Measurements from ENCODE around the gene C16orf78. TPM values are rescaled to one million over a fixed set of nuclear protein-coding genes. Genes with fewer than 3 reads are reported as not detected.

Gene C16orf78
- polyA plus RNA-seq, 3 donors from 2014 or later = not detected

DNA sequence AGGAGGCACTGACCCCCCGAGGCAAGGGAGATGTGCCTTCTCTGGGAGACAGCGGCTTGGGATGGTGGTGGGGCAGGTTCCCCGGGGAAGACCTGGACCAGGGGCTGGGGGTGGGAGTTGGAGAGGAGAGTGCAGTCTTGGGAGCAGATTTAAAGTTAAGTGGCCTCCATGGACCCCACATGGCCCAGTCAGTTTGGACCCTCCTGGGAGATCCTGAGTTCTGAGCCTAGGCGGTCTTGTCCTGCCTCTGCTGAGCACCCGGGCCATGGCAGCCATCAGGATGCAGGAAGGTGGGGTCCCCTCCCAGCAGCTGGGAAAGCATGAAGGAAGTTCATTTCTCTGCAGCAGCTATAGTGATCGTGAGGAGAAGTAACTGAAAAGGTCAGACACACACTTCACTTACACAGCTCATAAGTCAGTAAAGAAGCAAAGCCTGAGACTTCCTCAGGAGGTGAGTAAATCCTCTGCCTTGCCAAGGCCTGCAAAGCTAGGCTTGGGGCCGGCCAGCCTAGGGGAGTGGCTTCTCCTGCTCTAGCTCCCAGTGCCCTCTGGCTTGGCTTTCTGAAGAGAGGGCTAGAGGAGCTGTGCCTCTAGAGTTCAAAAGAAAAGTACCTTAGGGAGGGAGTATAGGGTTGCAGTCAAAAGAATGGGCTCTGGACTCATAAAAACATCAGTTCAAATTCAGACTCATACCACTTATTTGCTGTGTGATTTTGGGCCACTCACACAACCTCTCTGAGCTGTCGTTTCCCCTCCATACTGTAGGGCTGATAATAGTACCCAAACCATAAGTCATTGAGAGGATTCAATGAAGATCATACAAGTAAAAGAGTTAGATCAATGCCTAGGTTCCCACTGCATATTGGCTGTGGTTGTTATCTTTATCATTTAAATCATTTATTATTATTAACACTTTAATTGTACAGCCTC lies 31.0 kb upstream of the C16orf78 start:
- no peak overlapping the region for H3K27ac Mint-ChIP-seq
- DNase-seq = no peak
- H3K9me3 Mint-ChIP-seq = no peaks in the 10 kb centered on the region
- H3K27me3 Mint-ChIP-seq (ENCODE audit: low read depth in 3 of 3) = peaks cover 2 to 4% (median 3%) of the 10 kb centered on the region in 3 donors
- no peak overlapping the region for H3K4me3 Mint-ChIP-seq
- H3K36me3 Mint-ChIP-seq = no peaks in the 10 kb centered on the region
- H3K4me1 Mint-ChIP-seq = no peaks in the 10 kb centered on the region

DNA sequence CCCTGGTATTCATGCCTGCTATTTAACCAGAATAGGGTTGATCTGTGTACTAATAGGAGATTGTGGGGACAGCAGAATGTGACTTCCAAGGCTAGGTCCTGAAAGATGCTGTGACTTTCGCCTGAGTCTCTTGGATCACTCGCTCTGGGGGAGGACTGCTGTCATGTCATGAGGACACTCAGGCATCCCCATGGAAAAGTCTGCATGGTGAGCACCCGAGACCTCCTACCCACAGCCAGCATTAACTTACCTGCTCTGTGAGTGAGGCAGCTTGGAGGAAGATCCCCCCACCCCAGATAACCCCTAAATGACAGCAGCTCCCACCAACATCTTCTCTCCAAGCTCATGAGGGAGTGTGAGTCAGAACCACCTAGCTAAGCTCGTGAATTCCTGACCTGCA lies 30.3 kb upstream of the C16orf78 start:
- Mint-ChIP-seq H3K27ac (no peak overlapping the region), H3K9me3 (no peaks in the 10 kb centered on the region), H3K4me3 (no peak overlapping the region), H3K36me3 (no peaks in the 10 kb centered on the region), H3K4me1 (no peaks in the 10 kb centered on the region), H3K27me3 (ENCODE audit: low read depth in 3 of 3) (peaks cover 2 to 4% (median 3%) of the 10 kb centered on the region in 3 donors)
- no peak for DNase-seq

DNA sequence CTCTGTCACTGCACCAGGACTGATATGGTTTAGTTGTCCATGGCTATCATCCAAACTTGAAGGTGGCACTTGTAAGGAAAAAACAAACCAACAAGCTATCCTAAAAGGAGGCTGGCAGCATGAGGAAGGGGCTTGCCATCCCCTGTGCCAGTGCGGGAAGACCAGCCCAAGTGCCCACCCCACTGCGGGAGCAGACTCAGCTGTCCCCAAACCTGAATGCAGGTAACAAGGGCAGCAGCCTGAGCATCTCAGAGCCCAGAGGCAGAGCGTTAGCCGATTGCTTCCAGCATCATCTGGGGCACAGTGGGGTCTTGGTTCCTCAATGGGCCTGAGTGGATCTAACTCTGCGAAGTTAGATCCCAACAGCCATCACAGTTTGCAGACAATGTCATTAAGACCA lies 29.2 kb upstream of the C16orf78 start:
- Mint-ChIP-seq H3K4me1 (no peaks in the 10 kb centered on the region), H3K4me3 (no peak overlapping the region), H3K27me3 (ENCODE audit: low read depth in 3 of 3) (peaks cover 2 to 4% (median 3%) of the 10 kb centered on the region in 3 donors), H3K9me3 (no peaks in the 10 kb centered on the region), H3K27ac (no peak overlapping the region), H3K36me3 (no peaks in the 10 kb centered on the region)
- DNase-seq = no peak

DNA sequence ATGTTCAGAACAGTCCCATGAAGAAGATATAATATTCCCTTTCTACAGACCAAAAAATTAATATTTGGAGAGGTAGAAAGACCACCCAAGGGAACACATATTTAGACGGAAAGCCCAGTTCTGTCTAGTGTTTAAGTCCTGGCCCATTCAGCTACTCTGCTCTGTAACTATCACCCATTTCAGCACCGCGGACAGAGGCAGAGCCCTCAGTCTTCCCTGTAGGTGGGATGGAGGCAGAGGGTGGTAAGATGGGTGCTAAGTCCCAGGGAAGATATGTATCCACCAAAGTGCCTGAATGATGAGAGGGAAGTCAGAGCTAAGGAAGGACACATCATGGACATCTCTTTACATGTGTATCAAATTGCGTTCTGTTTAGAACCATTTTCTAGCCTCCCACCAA lies 27.8 kb upstream of the C16orf78 start:
- H3K36me3 Mint-ChIP-seq = no peaks in the 10 kb centered on the region
- no peak for DNase-seq
- H3K4me3 Mint-ChIP-seq = no peak overlapping the region
- no peaks in the 10 kb centered on the region for H3K9me3 Mint-ChIP-seq
- peaks cover 3 to 4% (median 4%) of the 10 kb centered on the region in 3 donors for H3K27me3 Mint-ChIP-seq (ENCODE audit: low read depth in 3 of 3)
- no peaks in the 10 kb centered on the region for H3K4me1 Mint-ChIP-seq
- H3K27ac Mint-ChIP-seq = no peak overlapping the region

DNA sequence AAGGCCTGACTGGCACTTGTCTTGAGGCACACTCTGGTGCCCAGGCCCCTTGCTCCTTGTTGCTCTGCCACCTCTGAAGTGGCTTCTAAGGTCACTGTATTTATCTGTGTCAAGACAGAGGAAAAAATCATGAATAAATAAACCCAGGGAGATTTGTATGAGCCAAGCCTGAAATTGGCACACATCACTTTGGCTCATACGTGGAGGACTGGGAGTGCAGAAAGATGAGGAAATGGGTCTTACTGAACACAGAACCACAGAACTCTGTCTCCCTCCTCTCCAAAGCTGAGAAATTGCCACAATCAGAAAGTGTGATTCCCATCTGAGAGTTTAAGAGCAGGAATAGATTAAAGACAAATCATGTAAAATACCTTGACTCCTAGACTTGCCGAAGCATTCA lies 27.1 kb upstream of the C16orf78 start:
- Mint-ChIP-seq H3K4me3 (no peak overlapping the region), H3K9me3 (no peaks in the 10 kb centered on the region), H3K36me3 (no peaks in the 10 kb centered on the region), H3K4me1 (no peaks in the 10 kb centered on the region), H3K27me3 (ENCODE audit: low read depth in 3 of 3) (peaks cover 3 to 5% (median 4%) of the 10 kb centered on the region in 3 donors), H3K27ac (no peak overlapping the region)
- no peak for DNase-seq

DNA sequence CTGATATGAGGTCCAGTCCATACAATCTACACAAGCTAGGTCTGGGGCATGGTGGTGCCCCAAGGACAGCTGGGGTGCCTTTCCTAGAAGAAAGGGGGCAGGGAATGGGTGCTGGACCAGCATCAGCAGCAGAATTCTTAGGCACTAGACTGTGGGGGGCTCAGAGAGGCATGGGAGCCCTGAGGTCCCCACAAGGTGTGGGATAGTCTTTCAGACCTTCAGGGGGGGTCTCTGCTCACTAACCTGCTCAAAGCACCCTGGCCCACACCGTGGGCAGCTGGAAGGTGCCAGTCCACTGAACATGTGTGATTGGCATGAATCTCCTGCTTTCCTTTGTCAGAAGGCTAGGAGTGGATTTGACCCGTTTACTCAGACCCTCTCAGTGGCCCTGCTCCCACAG lies 26.1 kb upstream of the C16orf78 start:
- no peak for DNase-seq
- peaks cover 0 to 6% (median 3%) of the 10 kb centered on the region in 3 donors for H3K27me3 Mint-ChIP-seq (ENCODE audit: low read depth in 3 of 3)
- no peak overlapping the region for H3K27ac Mint-ChIP-seq
- H3K36me3 Mint-ChIP-seq = no peaks in the 10 kb centered on the region
- H3K9me3 Mint-ChIP-seq = no peaks in the 10 kb centered on the region
- H3K4me1 Mint-ChIP-seq = no peaks in the 10 kb centered on the region
- H3K4me3 Mint-ChIP-seq = no peak overlapping the region

DNA sequence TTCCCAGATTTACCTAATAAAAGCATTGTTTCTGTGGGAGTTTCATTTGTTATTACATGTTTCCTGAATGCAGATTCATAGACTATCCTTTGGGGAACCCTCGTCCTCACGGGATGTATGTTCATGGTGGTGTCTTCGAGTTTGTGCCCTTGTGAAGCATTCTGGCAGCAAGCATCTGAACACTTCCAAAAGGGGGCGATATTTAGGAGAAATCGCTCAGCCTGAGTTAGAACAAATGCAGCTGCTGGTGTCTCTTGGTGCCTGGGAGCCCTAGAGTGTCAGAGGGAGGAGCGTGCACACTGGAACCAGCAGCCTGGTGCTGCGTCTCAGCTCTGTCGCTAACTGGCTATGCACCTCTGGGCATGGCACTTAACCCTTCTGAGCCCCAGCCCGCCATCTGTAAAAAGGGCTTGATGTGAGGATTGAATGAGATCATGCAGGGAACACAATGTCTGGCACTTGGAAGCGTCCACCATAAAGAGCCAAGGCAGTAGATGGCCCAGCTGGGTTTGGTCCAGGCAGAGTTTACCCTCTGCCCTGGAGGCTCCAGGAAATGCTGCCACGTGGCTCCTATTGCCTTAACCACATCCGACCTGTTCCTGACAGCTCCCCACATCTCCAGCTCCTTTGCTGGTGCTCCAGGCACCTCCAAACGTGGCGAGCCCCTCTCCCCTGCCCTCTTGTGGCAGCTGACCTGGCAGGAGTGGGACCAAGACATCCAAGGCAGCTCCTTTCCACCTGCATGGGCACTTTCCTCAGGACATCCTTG lies 25.0 kb upstream of the C16orf78 start:
- Mint-ChIP-seq H3K27ac (no peak overlapping the region), H3K36me3 (no peaks in the 10 kb centered on the region), H3K4me3 (no peak overlapping the region), H3K27me3 (ENCODE audit: low read depth in 3 of 3) (peaks cover 0 to 6% (median 6%) of the 10 kb centered on the region in 3 donors), H3K9me3 (no peaks in the 10 kb centered on the region), H3K4me1 (no peaks in the 10 kb centered on the region)
- no peak for DNase-seq

DNA sequence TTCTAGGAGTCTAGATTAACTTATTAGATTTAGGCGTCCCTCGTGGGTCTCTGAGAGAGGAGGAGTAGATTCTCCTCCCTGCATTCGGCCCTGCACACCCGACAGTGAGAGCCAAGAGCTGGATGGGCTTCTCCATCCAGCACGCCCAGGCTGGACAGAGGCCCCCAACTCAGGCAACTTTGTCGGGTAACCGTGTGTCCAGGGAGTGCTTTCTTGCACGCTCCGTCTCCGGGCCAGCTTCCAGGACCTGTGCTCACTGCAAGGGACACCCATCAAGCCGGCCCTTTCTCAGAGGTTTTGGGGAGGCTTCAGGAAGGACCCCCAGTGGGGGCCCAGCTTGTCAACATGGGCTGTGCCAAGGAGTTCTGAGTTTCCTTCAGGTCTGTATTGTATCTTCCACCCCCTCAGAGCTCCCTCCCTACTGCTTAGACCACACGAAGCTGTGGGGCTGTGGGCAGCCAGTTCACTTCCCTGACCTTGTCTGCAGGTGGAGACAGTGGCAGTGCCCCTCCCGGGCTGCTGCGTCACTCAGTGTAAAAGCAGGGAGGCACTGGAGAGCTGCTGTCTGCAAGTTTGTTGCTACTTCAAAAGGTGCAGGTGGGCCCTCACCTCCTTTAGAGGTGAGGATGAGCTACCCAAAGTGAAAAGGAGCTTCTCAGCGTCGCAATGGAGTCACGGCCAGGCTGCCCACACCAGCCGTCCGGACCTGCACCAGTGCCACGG lies 24.0 kb upstream of the C16orf78 start:
- Mint-ChIP-seq H3K27ac (no peak overlapping the region), H3K36me3 (no peaks in the 10 kb centered on the region), H3K9me3 (no peaks in the 10 kb centered on the region), H3K4me1 (no peaks in the 10 kb centered on the region), H3K27me3 (ENCODE audit: low read depth in 3 of 3) (peaks cover 0 to 6% (median 6%) of the 10 kb centered on the region in 3 donors), H3K4me3 (no peak overlapping the region)
- DNase-seq = no peak

DNA sequence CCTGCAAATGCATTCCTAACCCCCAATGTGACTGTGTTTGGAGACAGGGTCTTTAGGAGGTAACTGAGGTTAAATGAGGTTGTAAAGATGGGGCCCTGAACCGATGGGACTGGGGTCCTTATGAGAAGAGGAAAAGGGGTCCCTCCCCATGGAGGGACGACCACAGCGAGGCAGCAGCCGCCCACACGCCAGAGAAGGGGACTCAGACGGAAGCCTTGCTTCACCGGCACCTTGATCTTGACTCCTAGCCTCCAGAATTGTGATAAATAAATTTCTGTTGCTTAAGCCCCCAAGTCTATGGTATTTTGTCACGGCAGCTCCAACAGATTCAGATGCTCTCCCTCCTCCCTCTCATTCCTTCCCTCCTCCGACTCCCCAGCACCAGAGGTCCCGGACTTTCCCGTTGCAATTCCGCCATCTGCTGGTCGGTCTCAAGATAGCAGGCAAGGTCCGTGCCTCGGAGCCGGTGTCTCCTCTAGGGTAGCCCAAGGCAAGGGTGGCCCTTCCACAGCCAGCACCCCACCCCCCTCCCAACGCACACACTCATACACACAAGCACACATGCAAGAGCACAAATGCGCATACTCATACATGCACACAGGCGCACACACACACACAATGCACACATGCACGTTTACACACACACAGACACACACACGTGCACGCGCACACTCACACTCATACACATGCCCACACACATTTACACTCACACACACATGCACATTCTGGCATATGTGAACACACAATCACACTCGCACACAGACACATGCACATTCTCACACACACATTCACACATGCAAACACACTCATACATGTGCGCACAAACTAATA lies 23.1 kb upstream of the C16orf78 start:
- Mint-ChIP-seq H3K4me1 (no peaks in the 10 kb centered on the region), H3K36me3 (no peaks in the 10 kb centered on the region), H3K4me3 (no peak overlapping the region), H3K27me3 (ENCODE audit: low read depth in 3 of 3) (peaks cover 0 to 6% (median 6%) of the 10 kb centered on the region in 3 donors), H3K9me3 (no peaks in the 10 kb centered on the region), H3K27ac (no peak overlapping the region)
- no peak for DNase-seq

DNA sequence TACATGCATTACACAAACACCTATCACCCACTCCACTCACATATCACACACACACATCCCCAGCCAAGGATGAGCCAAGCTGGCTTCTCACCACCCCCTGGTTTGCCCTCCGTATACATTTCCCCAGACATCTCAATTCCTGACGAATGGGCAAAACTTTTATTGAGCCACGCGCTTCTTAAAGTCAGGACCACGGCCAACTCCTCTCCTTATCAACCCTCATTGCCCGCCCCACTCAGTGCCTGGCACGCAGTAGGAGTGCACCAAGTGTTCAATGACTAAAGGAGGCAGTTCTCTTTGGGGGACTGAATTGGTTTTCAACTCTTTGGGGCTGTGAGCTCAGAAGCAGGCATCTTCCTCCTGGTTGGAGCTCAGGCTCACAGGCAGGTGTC lies 22.5 kb upstream of the C16orf78 start:
- no peak overlapping the region for H3K27ac Mint-ChIP-seq
- DNase-seq = no peak
- H3K36me3 Mint-ChIP-seq = no peaks in the 10 kb centered on the region
- no peaks in the 10 kb centered on the region for H3K9me3 Mint-ChIP-seq
- no peaks in the 10 kb centered on the region for H3K4me1 Mint-ChIP-seq
- peaks cover 0 to 6% (median 2%) of the 10 kb centered on the region in 3 donors for H3K27me3 Mint-ChIP-seq (ENCODE audit: low read depth in 3 of 3)
- no peak overlapping the region for H3K4me3 Mint-ChIP-seq

DNA sequence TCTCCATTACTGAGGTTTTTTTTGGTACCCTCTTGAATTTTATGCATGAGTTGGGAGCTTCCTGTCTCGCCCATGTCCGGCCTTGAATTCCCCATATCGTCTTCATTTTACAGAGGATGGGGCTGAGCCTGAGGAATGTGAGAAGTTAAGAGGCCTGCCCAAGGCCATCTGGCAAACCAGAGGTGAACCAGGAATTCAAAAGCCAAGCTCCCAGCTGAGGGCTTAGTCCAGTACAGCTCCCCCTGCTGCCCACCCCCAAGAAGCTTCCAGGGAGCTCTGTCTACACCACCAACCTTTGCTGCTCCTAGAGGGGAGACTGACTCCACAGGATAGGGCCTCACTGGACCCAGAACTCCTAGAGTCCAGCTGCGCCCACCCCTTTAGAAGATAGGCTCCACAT lies 20.7 kb upstream of the C16orf78 start:
- DNase-seq = no peak
- Mint-ChIP-seq H3K36me3 (no peaks in the 10 kb centered on the region), H3K9me3 (no peaks in the 10 kb centered on the region), H3K27ac (no peak overlapping the region), H3K4me3 (no peak overlapping the region), H3K4me1 (no peaks in the 10 kb centered on the region), H3K27me3 (ENCODE audit: low read depth in 3 of 3) (peaks cover 0 to 6% (median 2%) of the 10 kb centered on the region in 3 donors)

DNA sequence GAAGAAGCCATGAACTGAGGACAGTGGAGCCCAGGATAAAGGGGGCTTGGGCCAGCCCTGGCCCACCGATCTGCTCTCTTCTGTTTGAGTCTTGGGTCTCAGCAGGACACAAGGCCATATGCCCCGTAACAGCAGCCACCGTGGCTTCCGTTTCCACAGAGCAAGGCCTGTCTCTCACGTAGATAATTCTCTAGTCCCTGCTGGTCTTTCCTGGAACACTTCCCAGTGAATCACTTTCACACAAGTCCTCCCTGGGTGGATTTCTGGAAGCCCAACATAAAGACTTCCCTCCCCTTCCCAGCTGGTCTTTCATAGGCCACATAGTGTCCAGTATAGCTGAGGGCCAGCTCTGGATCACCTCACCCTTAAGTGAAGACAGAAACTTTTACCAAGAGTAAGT lies 19.9 kb upstream of the C16orf78 start:
- no peak for DNase-seq
- peaks cover 0 to 6% (median 2%) of the 10 kb centered on the region in 3 donors for H3K27me3 Mint-ChIP-seq (ENCODE audit: low read depth in 3 of 3)
- no peaks in the 10 kb centered on the region for H3K9me3 Mint-ChIP-seq
- no peak overlapping the region for H3K4me3 Mint-ChIP-seq
- H3K27ac Mint-ChIP-seq = no peak overlapping the region
- no peaks in the 10 kb centered on the region for H3K4me1 Mint-ChIP-seq
- H3K36me3 Mint-ChIP-seq = no peaks in the 10 kb centered on the region

DNA sequence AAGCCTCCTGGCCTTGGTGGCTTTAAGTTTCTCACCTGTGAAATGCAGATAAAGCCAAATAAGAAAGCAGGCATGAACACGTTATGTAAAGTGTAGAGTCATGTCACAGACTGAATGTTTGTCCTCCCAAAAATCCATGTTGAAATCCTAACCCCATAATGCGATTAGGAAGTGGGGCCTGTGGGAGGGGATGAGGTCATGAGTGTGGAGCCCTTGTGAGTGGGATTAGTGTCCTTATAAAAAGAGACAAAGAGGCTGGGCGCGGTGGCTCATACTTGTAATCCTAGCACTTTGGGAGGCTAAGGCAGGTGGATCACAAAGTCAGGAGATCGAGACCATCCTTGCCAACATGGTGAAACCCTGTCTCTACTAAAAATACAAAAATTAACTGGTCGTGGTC lies 19.5 kb upstream of the C16orf78 start:
- Mint-ChIP-seq H3K9me3 (no peaks in the 10 kb centered on the region), H3K4me1 (no peaks in the 10 kb centered on the region), H3K36me3 (no peaks in the 10 kb centered on the region), H3K27ac (no peak overlapping the region), H3K27me3 (ENCODE audit: low read depth in 3 of 3) (peaks cover 0 to 6% (median 2%) of the 10 kb centered on the region in 3 donors), H3K4me3 (no peak overlapping the region)
- DNase-seq = no peak

Data from immature natural killer cell (primary cell).